Type B pancreatic cell (in vitro differentiated cells): ENCODE measurements around the gene MBOAT2. TPM values are rescaled to one million over a fixed set of nuclear protein-coding genes. Genes with fewer than 3 reads are reported as not detected.

Experiments
- DNase-seq: peaks from one replicate; pipeline ENCODE4 v3.0.0; 2021; ENCODE audit warnings: mixed read lengths; ENCODE audit not compliant: unreplicated experiment; ENCODE audit errors: extremely low spot score
- H3K27ac Mint-ChIP-seq: 2 replicates; pipeline ENCODE4 v1.8.0; 2021; ENCODE audit warnings: mild to moderate bottlenecking, mixed read lengths
- H3K27me3 Mint-ChIP-seq: 2 replicates; pipeline ENCODE4 v1.8.0; 2021; ENCODE audit warnings: mixed read lengths
- H3K36me3 Mint-ChIP-seq: 2 replicates; pipeline ENCODE4 v1.8.0; 2021; ENCODE audit warnings: mixed read lengths
- H3K4me1 Mint-ChIP-seq: one replicate; pipeline ENCODE4 v1.8.0; 2021; ENCODE audit warnings: mixed read lengths; ENCODE audit not compliant: unreplicated experiment
- H3K4me3 Mint-ChIP-seq: 2 replicates; pipeline ENCODE4 v1.8.0; 2021; ENCODE audit warnings: mild to moderate bottlenecking, mixed read lengths
- H3K9me3 Mint-ChIP-seq: 2 replicates; pipeline ENCODE4 v1.8.0; 2021; ENCODE audit warnings: mixed read lengths
- CTCF ChIP-seq: fragments of 200-600 bp; sonication (generic); conservative IDR thresholded peaks from 2 replicates; pipeline ENCODE4 v1.5.0; 2021; ENCODE audit warnings: antibody characterized with exemption, mild to moderate bottlenecking
- total RNA-seq: library from RNA; stranded (reverse); gene quantifications from 2 replicates; pipeline ENCODE4 v1.2.1, GENCODE V29; 2021; ENCODE audit warnings: low replicate concordance

Gene MBOAT2
- total RNA-seq, 1 donor from 2014 or later: 60.8 TPM

- TF ChIP-seq CTCF: no peak
- Mint-ChIP-seq H3K4me3 (no peak overlapping the region), H3K36me3 (no peaks in the 10 kb centered on the region), H3K4me1 (peaks cover 46% of the 10 kb centered on the region), H3K27ac (no peak overlapping the region), H3K9me3 (no peaks in the 10 kb centered on the region), H3K27me3 (peaks cover 3% of the 10 kb centered on the region)
- no peak for DNase-seq
Observed at GRCh38 chr2:9000442-9000841, 3.0 kb downstream of the MBOAT2 start.

GRCh38 chr2:8999797-9000196 is 3.7 kb downstream of the MBOAT2 start:
- no peaks in the 10 kb centered on the region for H3K36me3 Mint-ChIP-seq
- H3K4me3 Mint-ChIP-seq: peak overlapping the region; percentile 27
- H3K4me1 Mint-ChIP-seq: peaks cover 49% of the 10 kb centered on the region
- TF ChIP-seq CTCF: no peak
- H3K9me3 Mint-ChIP-seq: no peaks in the 10 kb centered on the region
- no peak for DNase-seq
- peaks cover 3% of the 10 kb centered on the region for H3K27me3 Mint-ChIP-seq
- peak overlapping the region; percentile 73 for H3K27ac Mint-ChIP-seq

- Mint-ChIP-seq H3K36me3 (no peaks in the 10 kb centered on the region), H3K9me3 (no peaks in the 10 kb centered on the region), H3K27ac (no peak overlapping the region), H3K27me3 (peaks cover 3% of the 10 kb centered on the region), H3K4me3 (no peak overlapping the region), H3K4me1 (peaks cover 56% of the 10 kb centered on the region)
- TF ChIP-seq CTCF: no peak
- no peak for DNase-seq
Observed at GRCh38 chr2:8999102-8999446, 4.4 kb downstream of the MBOAT2 start.

GRCh38 chr2:8998418-8999101 is 4.9 kb downstream of the MBOAT2 start:
- no peak overlapping the region for H3K27ac Mint-ChIP-seq
- H3K27me3 Mint-ChIP-seq: peaks cover 3% of the 10 kb centered on the region
- no peaks in the 10 kb centered on the region for H3K36me3 Mint-ChIP-seq
- DNase-seq: no peak
- TF ChIP-seq CTCF: no peak
- H3K4me1 Mint-ChIP-seq: peaks cover 62% of the 10 kb centered on the region
- no peak overlapping the region for H3K4me3 Mint-ChIP-seq
- H3K9me3 Mint-ChIP-seq: no peaks in the 10 kb centered on the region

GRCh38 chr2:8997631-8998030 is 5.9 kb downstream of the MBOAT2 start:
- Mint-ChIP-seq H3K27me3 (peaks cover 1% of the 10 kb centered on the region), H3K27ac (no peak overlapping the region), H3K9me3 (no peaks in the 10 kb centered on the region), H3K4me3 (no peak overlapping the region), H3K36me3 (no peaks in the 10 kb centered on the region), H3K4me1 (peaks cover 59% of the 10 kb centered on the region)
- TF ChIP-seq CTCF: no peak
- DNase-seq: no peak

- TF ChIP-seq CTCF: no peak
- Mint-ChIP-seq H3K36me3 (no peaks in the 10 kb centered on the region), H3K4me1 (peaks cover 56% of the 10 kb centered on the region)
Observed at GRCh38 chr2:8997108-8997507, 6.4 kb downstream of the MBOAT2 start.

More at GRCh38 chr2:8997108-8997507, 6.4 kb downstream of the MBOAT2 start:
- H3K4me3 Mint-ChIP-seq: no peak overlapping the region
- no peaks in the 10 kb centered on the region for H3K27me3 Mint-ChIP-seq
- no peak for DNase-seq
- H3K9me3 Mint-ChIP-seq: no peaks in the 10 kb centered on the region
- no peak overlapping the region for H3K27ac Mint-ChIP-seq
